H1 (cell line): Measurements from ENCODE around the gene KCNQ1OT1. TPM values are rescaled to one million over a fixed set of nuclear protein-coding genes. Genes with fewer than 3 reads are reported as not detected.

ENCODE experiments used
- BCL11A ChIP-seq, 2 experiments: IDR thresholded peaks; one replicate each; pipeline ENCODE4 v1.6.1; 2011; ENCODE audit warnings: low read depth in 2 of 2, low read length in 2 of 2, mild to moderate bottlenecking in 2 of 2
- CEBPB ChIP-seq: IDR thresholded peaks from 2 replicates; pipeline ENCODE4 v1.6.1; 2012; ENCODE audit warnings: low read depth, low read length
- CHD7 ChIP-seq: fragments of 300-600 bp; sonication (generic); IDR thresholded peaks from 2 replicates; pipeline ENCODE4 v1.7.1; 2012; ENCODE audit warnings: low read length, moderate library complexity, mild to moderate bottlenecking, inconsistent platforms; ENCODE audit not compliant: insufficient replicate concordance
- FOSL1 ChIP-seq: IDR thresholded peaks from 2 replicates; pipeline ENCODE4 v1.6.1; 2011; ENCODE audit warnings: mild to moderate bottlenecking, low read depth, low read length, moderate library complexity; ENCODE audit not compliant: insufficient read depth
- NRF1 ChIP-seq: IDR thresholded peaks from 2 replicates; pipeline ENCODE4 v1.6.1; 2011; ENCODE audit warnings: mild to moderate bottlenecking, low read depth, low read length, improper control_type of control experiment
- TAF1 ChIP-seq: IDR thresholded peaks from 2 replicates; pipeline ENCODE4 v1.6.1; 2011; ENCODE audit warnings: mild to moderate bottlenecking, low read depth, low read length
- USF2 ChIP-seq: IDR thresholded peaks from 2 replicates; pipeline ENCODE4 v1.6.1; 2011; ENCODE audit warnings: low read length, improper control_type of control experiment
- polyA plus RNA-seq, 7 experiments: library from polyadenylated mRNA; depleted of rRNA in 3 of 7; stranded (reverse) in 5 of 7; unstranded in 2 of 7; fragments of >200 nt in 5 of 7; fragments of 200-250 nt in 2 of 7; gene quantifications; 1 replicate in 5 of 7; 2 replicates in 1 of 7; 4 replicates in 1 of 7; pipeline versions ENCODE4 v1.2.1 to v1.2.3, GENCODE V29; 2011 to 2013; ENCODE audit warnings: missing spikeins in 2 of 7, mixed read lengths in 2 of 7
- total RNA-seq: library from RNA; stranded (reverse); fragmentation: NEBNext Ultra II Directional; extraction: Animal tissue kit (Norgen Biotek cat#: 25700); gene quantifications from 2 replicates; pipeline ENCODE4 v1.2.1, GENCODE V29; 2021

Gene KCNQ1OT1
- total and polyA plus RNA-seq, 2 of the 8 experiments (the other 6 are each of a cell fraction or from before 2014, with no cell fraction given), result 0.21 to 1.2 TPM

- TF ChIP-seq USF2, result no peak
- TF ChIP-seq BCL11A (IDR thresholded peaks at IDR 0.05; ENCODE audit: low read depth in 2 of 2, low read length in 2 of 2), result no peak
- no peak for TF ChIP-seq CEBPB
- TF ChIP-seq NRF1, result no peak
- TF ChIP-seq TAF1, result no peak
- no peak for TF ChIP-seq CHD7
- TF ChIP-seq FOSL1, result no peak
Measured at GRCh38 chr11:2670541-2671100, 29.2 kb downstream of the KCNQ1OT1 start (continued).
